CD4-positive, alpha-beta T cell (primary cell): ENCODE results near the gene ARFIP1. TPM values are rescaled to one million over a fixed set of nuclear protein-coding genes. Genes with fewer than 3 reads are reported as not detected.

ENCODE experiments used
- ATAC-seq: fragments of 200-7000 bp; cut with Tn5 transposase; one replicate; pipeline ENCODE4 v1.10.0; 2022; ENCODE audit warnings: mild to moderate bottlenecking; ENCODE audit not compliant: poor library complexity
- CTCF ChIA-PET: fragments of 350-600 bp; sonication (Branson Sonifier 250); formaldehyde crosslinking; loops from one replicate; lab custom pipeline; 2021; ENCODE audit warnings: antibody characterized with exemption, inconsistent platforms; lab: Charles Lee
- POLR2A ChIA-PET: fragments of 350-600 bp; sonication (Branson Sonifier 250); formaldehyde crosslinking; loops from one replicate; lab custom pipeline; 2021; ENCODE audit warnings: antibody characterized with exemption, inconsistent platforms; lab: Charles Lee
- DNase-seq, 14 experiments: peaks; one replicate each; pipeline ENCODE4 v3.0.0-alpha.2; 2013 to 2020; ENCODE audit warnings: mixed read lengths in 2 of 14
- H3K27ac ChIP-seq, 2 donors: one replicate each; pipeline versions ENCODE4 v1.5.1 to v1.7.0; 2013; ENCODE audit warnings: low read length in 2 of 2, low read depth in 1 of 2, mild to moderate bottlenecking in 1 of 2
- H3K27me3 ChIP-seq, 2 experiments: 1 replicate in 1 of 2; 2 replicates in 1 of 2; pipeline versions ENCODE4 v1.6.1 to v1.7.0; 2013; ENCODE audit warnings: low read length in 2 of 2, control low read depth in 1 of 2, mild to moderate bottlenecking in 1 of 2, moderate library complexity in 1 of 2; ENCODE audit not compliant: insufficient read depth in 2 of 2, control insufficient read depth in 1 of 2
- H3K36me3 ChIP-seq: one replicate; pipeline ENCODE4 v1.6.1; 2013; ENCODE audit warnings: low read length, control low read depth; ENCODE audit not compliant: insufficient read depth
- H3K4me1 ChIP-seq: one replicate; pipeline ENCODE4 v1.6.1; 2013; ENCODE audit warnings: low read length, control low read depth; ENCODE audit not compliant: insufficient read depth
- H3K4me3 ChIP-seq: one replicate; pipeline ENCODE4 v1.5.1; 2013; ENCODE audit warnings: mild to moderate bottlenecking, low read length, moderate library complexity
- H3K9me3 ChIP-seq, 2 experiments: 1 replicate in 1 of 2; 2 replicates in 1 of 2; pipeline versions ENCODE4 v1.6.1 to v1.7.0; 2013; ENCODE audit warnings: low read length in 2 of 2, mild to moderate bottlenecking in 2 of 2, control low read depth in 1 of 2, moderate library complexity in 1 of 2; ENCODE audit not compliant: control insufficient read depth in 1 of 2, insufficient read depth in 1 of 2
- H3K27ac Mint-ChIP-seq: one replicate; pipeline ENCODE4 v1.8.0; 2020; ENCODE audit warnings: mixed read lengths
- H3K27me3 Mint-ChIP-seq: one replicate; pipeline ENCODE4 v1.8.0; 2021; ENCODE audit warnings: mixed read lengths
- H3K36me3 Mint-ChIP-seq: one replicate; pipeline ENCODE4 v1.8.0; 2021; ENCODE audit warnings: low read depth, mixed read lengths
- H3K4me1 Mint-ChIP-seq: one replicate; pipeline ENCODE4 v1.8.0; 2021; ENCODE audit warnings: low read depth, mixed read lengths
- H3K4me3 Mint-ChIP-seq: one replicate; pipeline ENCODE4 v1.8.0; 2020; ENCODE audit warnings: mild to moderate bottlenecking, mixed read lengths
- H3K9me3 Mint-ChIP-seq: one replicate; pipeline ENCODE4 v1.8.0; 2020; ENCODE audit warnings: mixed read lengths
- CTCF ChIP-seq: fragments of 200-600 bp; IDR thresholded peaks from one replicate; pipeline ENCODE4 v1.8.0; 2022; ENCODE audit warnings: antibody characterized with exemption, mild to moderate bottlenecking
- intact Hi-C, 2 experiments: fragments of 100-400 bp; cut with DNase I in 1 of 2; cut with micrococcal nuclease in 1 of 2; formaldehyde crosslinking; loops; one replicate each; pipeline versions ENCODE4 v1.15.1 to v1.9.0; 2023 to 2025; cut with DNase I, micrococcal nuclease
- total RNA-seq, 174 experiments: library from RNA in 2 of 174; stranded (reverse) in 2 of 174; gene quantifications; one replicate each; pipeline ENCODE4 v1.2.3 and lab custom pipeline; 2021 to 2026

ARFIP1 gene
- total RNA-seq, 2 experiments from 2014 or later: 2.6 to 3.0 TPM

GRCh38 chr4:152939621-152940020 lies 159.9 kb downstream of the ARFIP1 start:
- H3K36me3 Mint-ChIP-seq: no peaks in the 10 kb centered on the region
- POLR2A ChIA-PET: no interaction called here
- no peak overlapping the region for H3K4me3 Mint-ChIP-seq
- H3K4me1 Mint-ChIP-seq: peaks cover 21% of the 10 kb centered on the region
- H3K4me3 ChIP-seq: no peak overlapping the region
- peaks cover 0 to 5% of the 10 kb centered on the region in 2 experiments for H3K9me3 ChIP-seq
- peaks cover 22% of the 10 kb centered on the region for H3K4me1 ChIP-seq
- no peaks in the 10 kb centered on the region for H3K9me3 Mint-ChIP-seq
- peaks cover 54% of the 10 kb centered on the region for H3K27me3 Mint-ChIP-seq
- H3K27ac ChIP-seq: no peak overlapping the region
- CTCF ChIA-PET: no interaction called here
- TF ChIP-seq CTCF: no peak
- no peaks in the 10 kb centered on the region for H3K36me3 ChIP-seq
- ATAC-seq (no peak), DNase-seq (no peak)
- no peak overlapping the region for H3K27ac Mint-ChIP-seq
- peaks cover 44% of the 10 kb centered on the region in 2 experiments for H3K27me3 ChIP-seq
- intact Hi-C loops: no loop called here

GRCh38 chr4:152940461-152940860 lies 160.7 kb downstream of the ARFIP1 start:
- intact Hi-C loops: no loop called here
- Histone ChIP-seq H3K27ac (no peak overlapping the region), H3K4me3 (no peak overlapping the region), H3K4me1 (peaks cover 21% of the 10 kb centered on the region), H3K36me3 (no peaks in the 10 kb centered on the region), H3K9me3 (peaks cover 0 to 5% of the 10 kb centered on the region in 2 experiments), H3K27me3 (peaks cover 36% of the 10 kb centered on the region in 2 experiments)
- no peak for TF ChIP-seq CTCF
- Mint-ChIP-seq H3K4me3 (no peak overlapping the region), H3K36me3 (no peaks in the 10 kb centered on the region), H3K9me3 (no peaks in the 10 kb centered on the region), H3K27ac (no peak overlapping the region), H3K4me1 (peaks cover 13% of the 10 kb centered on the region), H3K27me3 (peaks cover 50% of the 10 kb centered on the region)
- no peak for DNase-seq
- CTCF ChIA-PET: interaction anchor here (1.3 kb wide), 1 partner anchor 35 kb away, joined by 3 read pairs; no protein-coding TSS in a partner anchor
- ATAC-seq: no peak
- POLR2A ChIA-PET: no interaction called here

- intact Hi-C loops: no loop called here
- Histone ChIP-seq H3K36me3 (no peaks in the 10 kb centered on the region), H3K4me1 (peaks cover 16% of the 10 kb centered on the region), H3K4me3 (no peak overlapping the region), H3K9me3 (no peaks in the 10 kb centered on the region), H3K27me3 (peaks cover 31 to 32% of the 10 kb centered on the region in 2 experiments), H3K27ac (no peak overlapping the region)
- no peak overlapping the region for H3K27ac Mint-ChIP-seq
- ChIA-PET POLR2A (no interaction called here), CTCF (interaction anchor here (1.3 kb wide), 1 partner anchor 36 kb away, joined by 3 read pairs; no protein-coding TSS in a partner anchor)
- H3K27me3 Mint-ChIP-seq: peaks cover 45% of the 10 kb centered on the region
- H3K36me3 Mint-ChIP-seq: no peaks in the 10 kb centered on the region
- ATAC-seq (no peak), DNase-seq (no peak)
- H3K4me3 Mint-ChIP-seq: no peak overlapping the region
- peaks cover 10% of the 10 kb centered on the region for H3K4me1 Mint-ChIP-seq
- no peaks in the 10 kb centered on the region for H3K9me3 Mint-ChIP-seq
- no peak for TF ChIP-seq CTCF
Observed at GRCh38 chr4:152941411-152941810, 161.7 kb downstream of the ARFIP1 start.
